ENCODE measurements around the gene PRKCA.

Gene PRKCA

GRCh38 chr17:66783656-66784381, 481.4 kb downstream of the PRKCA start:
- DNase-seq (ENCODE audit: low read depth in 2 of 2, low spot score in 1 of 2) = no peak

DNA sequence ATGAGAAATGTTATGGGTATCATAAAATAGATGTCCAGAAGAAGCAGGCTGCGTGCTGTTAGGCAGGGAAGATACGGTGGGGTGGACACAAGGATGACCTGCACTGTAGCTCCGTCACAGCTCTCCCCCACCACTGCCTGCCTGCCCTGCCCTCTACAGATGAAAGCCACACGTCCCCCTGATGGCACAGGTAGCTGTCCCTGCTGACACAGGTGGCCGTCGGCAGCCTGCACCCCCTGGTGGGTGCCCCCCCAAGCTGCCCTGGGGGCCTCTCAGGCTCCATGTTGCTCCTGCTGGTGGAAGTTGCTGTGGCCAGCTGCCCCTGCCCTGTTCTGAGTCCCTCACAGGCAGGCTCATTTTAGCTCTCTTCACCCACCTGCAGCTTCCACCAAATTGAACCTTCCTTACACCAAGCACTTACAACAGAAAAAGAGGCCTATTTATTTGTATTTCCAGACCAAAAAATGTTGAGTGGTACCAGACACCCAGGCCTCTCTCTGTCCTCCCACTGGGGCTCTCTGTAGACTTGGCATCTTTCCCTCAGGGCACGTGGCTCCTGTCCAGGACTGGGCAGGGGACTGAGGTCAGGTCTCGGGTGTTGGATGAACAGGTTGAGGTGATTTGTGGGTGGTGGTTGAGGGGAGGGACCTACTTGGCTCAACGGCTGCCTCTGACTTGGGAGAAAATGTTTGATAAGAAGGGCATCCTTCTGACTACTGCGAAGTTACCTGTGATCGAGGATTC, 482.4 kb downstream of the PRKCA start:
- DNase-seq (ENCODE audit: low read depth in 2 of 2, low spot score in 1 of 2) = no peak

GRCh38 chr17:66786107-66786506, 483.7 kb downstream of the PRKCA start:
- no peak for DNase-seq (ENCODE audit: low read depth in 2 of 2, low spot score in 1 of 2)

DNA sequence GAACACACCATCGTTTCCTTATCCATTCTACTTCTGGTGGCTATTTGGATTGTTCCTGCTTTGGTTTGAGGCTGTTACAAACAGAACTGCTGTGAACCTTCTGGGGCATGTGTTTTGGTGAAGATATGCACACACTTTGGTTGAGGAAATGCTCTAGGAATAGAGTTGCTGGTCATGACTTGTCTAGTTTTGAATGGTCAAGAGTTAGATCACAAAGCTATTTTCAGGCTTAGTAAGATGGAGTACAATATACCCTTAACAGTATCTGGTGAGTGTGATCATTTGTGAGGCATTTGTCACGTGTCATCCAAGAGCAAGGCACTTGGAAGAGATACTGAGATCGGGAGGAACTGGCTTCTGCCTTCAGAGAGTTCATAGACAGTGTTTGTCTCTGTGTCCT, 485.5 kb downstream of the PRKCA start:
- DNase-seq (ENCODE audit: low read depth in 2 of 2, low spot score in 1 of 2) = no peak

DNA sequence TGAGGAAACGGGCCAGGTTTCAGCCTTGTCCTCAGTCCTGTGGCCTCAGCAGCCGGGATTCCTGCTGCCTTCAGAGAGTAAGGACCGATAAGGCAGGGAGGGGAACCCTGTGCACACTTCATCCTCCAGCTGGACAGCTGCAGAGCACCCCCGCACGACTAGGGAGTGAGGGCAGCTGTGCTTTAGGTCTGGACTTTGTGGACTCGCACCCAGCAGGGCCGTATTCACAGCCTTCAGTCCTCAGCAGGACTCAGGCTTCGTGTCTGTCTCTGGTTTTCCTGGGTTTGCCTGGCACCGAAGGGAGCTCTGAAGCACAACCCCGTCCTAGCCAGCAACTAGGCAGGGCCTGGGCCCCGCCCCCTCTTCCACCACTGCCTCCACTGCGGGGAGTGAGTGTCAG, 486.7 kb downstream of the PRKCA start:
- no peak for DNase-seq (ENCODE audit: low read depth in 2 of 2, low spot score in 1 of 2)

GRCh38 chr17:66789961-66790437, 487.6 kb downstream of the PRKCA start:
- DNase-seq (ENCODE audit: low read depth in 2 of 2, low spot score in 1 of 2) = no peak

- DNase-seq (ENCODE audit: low read depth in 2 of 2, low spot score in 1 of 2) = no peak
Measured at GRCh38 chr17:66790501-66791061, 488.2 kb downstream of the PRKCA start.

- no peak for DNase-seq (ENCODE audit: low read depth in 2 of 2, low spot score in 1 of 2)
Measured at GRCh38 chr17:66791347-66791746, 488.9 kb downstream of the PRKCA start.

GRCh38 chr17:66793814-66794213, 491.4 kb downstream of the PRKCA start:
- DNase-seq (ENCODE audit: low read depth in 2 of 2, low spot score in 1 of 2) = no peak

- no peak for DNase-seq (ENCODE audit: low read depth in 2 of 2, low spot score in 1 of 2)
Measured at GRCh38 chr17:66795486-66795885, 493.1 kb downstream of the PRKCA start.

DNA sequence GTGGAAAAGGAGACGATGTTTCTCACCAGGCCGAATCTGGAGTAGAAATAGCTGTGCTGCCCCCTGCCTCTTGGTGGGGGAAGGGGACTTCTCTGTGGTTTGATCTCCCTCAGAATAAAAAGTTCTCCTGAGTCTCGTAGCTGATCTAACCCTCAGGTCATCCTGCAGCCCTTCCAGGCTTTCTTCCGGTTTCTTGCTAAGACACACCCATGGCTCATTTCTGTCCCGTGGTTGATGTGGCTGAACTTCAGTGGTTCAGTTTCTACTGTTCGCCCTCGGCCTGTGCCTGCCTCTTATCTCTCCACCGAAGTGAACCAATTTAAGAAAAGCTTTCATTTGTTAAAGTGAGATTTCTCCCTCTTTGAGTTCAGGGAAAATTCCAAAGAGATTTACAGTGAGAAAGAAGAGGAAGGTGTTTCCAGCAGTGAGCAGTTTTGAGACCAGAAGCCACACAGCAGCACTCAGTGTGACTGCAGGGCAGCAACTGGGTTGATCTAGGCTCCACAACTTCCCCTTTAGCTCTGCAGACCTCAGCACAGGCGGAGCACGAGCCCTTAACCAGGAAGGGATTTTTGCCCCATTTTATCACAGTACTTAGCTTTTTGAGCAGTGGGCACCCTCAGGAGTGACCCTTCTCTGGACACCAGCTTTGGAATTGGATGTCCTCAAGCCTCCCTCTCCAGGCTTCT, 497.6 kb downstream of the PRKCA start:
- DNase-seq (ENCODE audit: low read depth in 2 of 2, low spot score in 1 of 2) = no peak

- DNase-seq (ENCODE audit: low read depth in 2 of 2, low spot score in 1 of 2) = no peak
Measured at GRCh38 chr17:66803474-66803951, 501.1 kb downstream of the PRKCA start.

DNA sequence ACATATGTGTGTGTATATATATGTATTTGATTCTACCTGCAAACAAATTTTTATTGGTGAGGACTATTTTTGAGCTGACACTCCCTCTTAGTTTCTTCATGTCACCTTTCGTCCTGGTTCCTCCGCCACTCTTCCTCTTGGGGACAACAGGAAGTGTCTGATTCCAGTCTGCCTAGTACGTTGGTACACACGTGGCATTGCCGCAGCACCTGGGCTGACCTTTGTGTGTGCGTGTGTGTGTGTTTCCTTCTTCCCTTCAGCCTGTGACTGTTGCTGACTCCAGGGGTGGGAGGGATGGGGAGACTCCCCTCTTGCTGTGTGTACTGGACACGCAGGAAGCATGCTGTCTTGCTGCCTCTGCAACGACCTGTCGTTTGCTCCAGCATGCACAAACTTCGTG, 503.2 kb downstream of the PRKCA start:
- no peak for DNase-seq (ENCODE audit: low read depth in 2 of 2, low spot score in 1 of 2)

GRCh38 chr17:66807182-66807581, 504.8 kb downstream of the PRKCA start:
- no peak for DNase-seq (ENCODE audit: low read depth in 2 of 2, low spot score in 1 of 2)

DNA sequence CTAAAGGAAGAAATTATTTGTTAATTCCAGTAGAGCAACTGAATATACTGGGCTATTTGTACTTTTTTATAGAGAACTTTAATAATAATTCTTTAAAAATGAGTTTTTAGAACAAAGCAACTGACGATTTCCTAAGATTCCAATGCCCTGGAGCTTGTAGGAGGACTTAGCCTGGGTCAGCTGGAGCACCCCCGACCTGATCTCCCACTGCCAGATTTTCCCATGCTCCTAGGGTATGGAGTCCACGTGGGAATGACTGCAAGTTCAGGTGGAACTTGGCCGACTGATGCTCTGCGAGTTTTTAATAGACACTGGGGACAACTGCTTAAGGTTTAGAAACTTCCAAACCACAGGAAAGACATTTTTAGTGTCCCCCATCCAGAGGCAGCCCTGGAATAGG, 507.0 kb downstream of the PRKCA start:
- no peak for DNase-seq (ENCODE audit: low read depth in 2 of 2, low spot score in 1 of 2)

GRCh38 chr17:66810951-66811682, 508.7 kb downstream of the PRKCA start:
- no peak for DNase-seq (ENCODE audit: low read depth in 2 of 2, low spot score in 1 of 2)

DNA sequence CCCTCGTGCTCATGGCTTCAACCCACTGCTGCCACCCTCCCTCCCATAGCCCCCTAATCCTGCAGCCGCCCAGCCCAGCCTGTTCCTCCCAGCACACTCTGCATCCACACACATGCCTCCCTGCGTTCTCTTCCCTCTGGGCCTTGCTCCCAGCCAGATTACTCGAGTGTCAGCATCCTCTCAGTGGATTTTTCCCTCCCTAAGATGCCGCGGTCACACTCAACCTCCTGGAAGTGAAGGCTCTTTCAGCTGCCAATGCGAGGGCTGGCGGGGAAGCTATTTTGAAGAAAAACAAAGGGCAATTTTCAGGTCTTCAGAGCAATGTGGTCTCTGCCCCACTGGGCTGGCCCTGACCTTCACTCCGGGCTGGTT, 509.3 kb downstream of the PRKCA start:
- DNase-seq (ENCODE audit: low read depth in 2 of 2, low spot score in 1 of 2) = no peak

GRCh38 chr17:66812571-66812970, 510.2 kb downstream of the PRKCA start:
- no peak for DNase-seq (ENCODE audit: low read depth in 2 of 2, low spot score in 1 of 2)

- no peak for DNase-seq (ENCODE audit: low read depth in 2 of 2, low spot score in 1 of 2)
Measured at GRCh38 chr17:66813296-66813695, 510.9 kb downstream of the PRKCA start.

- no peak for DNase-seq (ENCODE audit: low read depth in 2 of 2, low spot score in 1 of 2)
Measured at GRCh38 chr17:66814026-66814425, 511.6 kb downstream of the PRKCA start.

GRCh38 chr17:66814570-66814969, 512.2 kb downstream of the PRKCA start:
- DNase-seq (ENCODE audit: low read depth in 2 of 2, low spot score in 1 of 2) = no peak
